NCI-H2227 (cell line): Measurements from ENCODE around the gene DOCK1.

Experiments used
- DNase-seq: peaks from one replicate; lab custom pipeline; 2025; ENCODE audit not compliant: unreplicated experiment; lab: John Stamatoyannopoulos, UW

The DOCK1 gene

DNA sequence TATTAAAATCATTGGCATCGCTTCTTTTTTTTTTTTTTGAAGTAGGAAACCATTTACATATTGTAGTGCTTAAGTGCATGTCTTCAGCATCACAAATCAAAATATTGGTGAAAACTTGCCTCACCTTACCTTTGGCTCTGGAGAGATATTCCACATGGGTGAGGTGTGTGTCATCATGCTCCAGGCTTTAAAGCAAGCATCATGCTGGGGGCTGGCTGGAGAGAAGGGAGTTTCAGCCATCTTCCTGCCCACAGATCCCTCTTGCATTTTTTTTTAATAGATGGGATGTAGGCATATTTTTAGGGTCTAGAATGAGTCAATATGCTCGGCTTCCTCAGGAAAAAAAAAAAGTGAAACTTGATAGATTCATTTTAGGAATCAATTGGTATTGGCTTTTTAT lies 293.5 kb downstream of the DOCK1 start:
- DNase-seq: no peak

DNA sequence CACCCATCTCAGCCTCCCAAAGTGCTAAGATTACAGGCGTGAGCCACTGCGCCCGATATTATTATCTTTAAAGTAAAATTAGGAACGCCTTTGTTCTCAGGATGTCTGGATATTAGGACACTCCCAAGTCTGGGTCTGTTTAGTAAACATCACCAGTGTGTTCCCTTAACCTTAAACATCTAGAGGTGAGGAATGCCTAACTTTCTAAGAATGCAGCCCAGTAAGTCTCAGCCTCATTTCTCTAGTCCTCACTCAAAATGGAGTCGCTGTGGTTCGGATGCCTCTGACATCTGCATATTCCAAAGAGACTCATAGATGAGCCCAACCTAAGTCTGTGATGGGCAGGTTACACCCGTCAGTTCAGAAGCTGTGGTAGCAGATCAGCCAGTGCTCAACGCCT lies 295.4 kb downstream of the DOCK1 start:
- no peak for DNase-seq

- no peak for DNase-seq
Observed at GRCh38 chr10:127203067-127203466, 297.8 kb downstream of the DOCK1 start.

GRCh38 chr10:127207081-127207480 lies 301.9 kb downstream of the DOCK1 start:
- DNase-seq: no peak

- no peak for DNase-seq
Observed at GRCh38 chr10:127210936-127211466, 305.8 kb downstream of the DOCK1 start.

GRCh38 chr10:127215866-127216265 lies 310.6 kb downstream of the DOCK1 start:
- DNase-seq: no peak

DNA sequence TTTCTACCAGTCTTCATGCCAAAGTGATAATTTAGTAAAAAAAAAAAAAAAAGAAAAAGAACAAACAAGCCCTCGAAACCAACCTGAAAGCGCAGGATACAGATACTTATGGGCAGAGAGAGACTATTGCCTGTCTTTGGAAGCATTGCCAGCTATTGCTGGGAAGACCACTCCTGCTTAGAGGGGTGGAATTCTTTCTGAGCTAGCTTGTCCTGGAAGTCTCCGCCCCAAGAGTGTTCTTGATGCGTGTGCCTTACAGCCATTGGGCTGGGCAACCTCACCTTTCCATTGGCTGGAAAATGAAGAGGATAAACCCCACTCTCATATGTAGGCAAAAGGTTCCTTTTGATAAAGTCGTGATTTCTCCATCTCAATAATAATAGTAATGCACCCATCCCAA lies 311.0 kb downstream of the DOCK1 start:
- no peak for DNase-seq

DNA sequence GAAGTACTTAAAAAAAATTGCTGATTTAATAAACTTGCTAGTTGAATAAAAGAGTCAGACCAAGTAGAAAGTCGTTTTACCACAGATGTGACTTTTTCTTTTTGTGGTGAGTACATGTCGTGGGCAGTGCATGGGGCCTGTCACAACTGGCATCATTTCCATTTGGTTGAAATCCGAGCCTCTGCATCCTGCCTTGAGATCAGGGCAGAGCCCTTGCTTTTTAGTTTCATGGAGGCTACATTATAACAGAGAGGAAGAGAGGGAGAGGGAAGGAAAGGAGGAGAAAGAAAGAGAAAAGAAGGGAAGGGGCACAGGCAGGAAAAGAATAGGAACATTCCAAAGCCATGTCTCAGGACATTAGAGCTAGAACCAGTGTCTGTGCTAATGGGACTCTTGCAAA lies 311.6 kb downstream of the DOCK1 start:
- DNase-seq: no peak

- DNase-seq: no peak
Observed at GRCh38 chr10:127218658-127219057, 313.4 kb downstream of the DOCK1 start.

DNA sequence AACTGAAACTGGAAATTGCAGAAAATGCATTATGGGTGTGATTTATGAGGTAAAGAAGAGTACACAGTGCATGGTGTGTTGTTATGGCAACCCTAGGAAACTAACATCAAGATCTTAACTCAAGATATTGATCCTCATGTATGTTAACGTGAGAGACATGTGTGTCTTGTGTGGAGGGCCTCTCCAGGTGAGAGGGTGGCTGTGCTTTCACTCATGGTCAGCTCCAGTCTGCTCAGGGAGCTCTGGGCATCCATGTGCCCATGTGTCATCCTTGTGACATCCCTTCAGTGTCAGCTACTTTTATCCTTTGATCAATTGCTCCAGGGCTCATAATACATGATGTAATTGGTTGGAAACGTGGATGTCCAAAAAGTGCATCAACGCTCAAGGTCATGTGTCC lies 316.1 kb downstream of the DOCK1 start:
- no peak for DNase-seq

GRCh38 chr10:127227027-127227426 lies 321.8 kb downstream of the DOCK1 start:
- DNase-seq: no peak

DNA sequence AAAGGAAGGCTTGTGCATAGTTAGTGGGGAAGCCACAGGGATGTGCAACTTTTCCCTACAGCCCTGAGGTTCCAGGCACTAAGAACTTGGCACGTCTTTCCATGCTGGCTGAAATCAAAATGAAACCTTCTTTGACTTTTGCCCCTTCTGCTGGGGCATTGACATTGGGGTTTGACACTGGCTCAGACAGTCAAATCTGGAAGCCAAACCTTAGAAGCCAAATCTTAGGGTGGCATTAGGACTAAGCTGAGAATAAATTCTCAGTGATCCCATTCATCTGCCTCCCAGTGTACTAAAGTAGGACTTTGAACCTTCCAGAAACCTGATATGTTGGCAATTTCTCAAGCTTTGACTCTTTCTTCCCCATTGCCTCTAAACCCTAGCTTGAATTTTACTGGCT lies 322.4 kb downstream of the DOCK1 start:
- DNase-seq: no peak

- DNase-seq: no peak
Observed at GRCh38 chr10:127228195-127228787, 323.1 kb downstream of the DOCK1 start.

GRCh38 chr10:127234306-127234800 lies 329.1 kb downstream of the DOCK1 start:
- no peak for DNase-seq

DNA sequence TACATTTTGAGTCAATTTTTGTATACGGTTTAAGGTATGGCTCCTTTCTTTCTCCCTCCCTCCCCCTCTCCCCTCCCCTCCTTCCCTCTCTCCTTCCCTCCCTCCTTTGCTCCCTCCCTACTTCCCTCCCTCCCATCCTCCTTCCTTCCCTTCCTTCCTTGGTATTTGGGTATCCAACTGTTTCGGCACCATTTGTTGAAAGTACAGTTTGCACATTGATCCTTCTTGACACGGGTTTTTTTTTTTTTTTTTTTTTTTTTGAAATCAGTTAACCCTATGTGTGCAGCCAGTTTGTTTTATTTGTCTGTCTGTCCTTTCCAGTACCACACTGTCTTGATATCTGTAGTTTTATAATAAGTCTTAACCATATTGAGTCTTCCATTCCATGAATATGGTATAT lies 331.0 kb downstream of the DOCK1 start:
- no peak for DNase-seq

DNA sequence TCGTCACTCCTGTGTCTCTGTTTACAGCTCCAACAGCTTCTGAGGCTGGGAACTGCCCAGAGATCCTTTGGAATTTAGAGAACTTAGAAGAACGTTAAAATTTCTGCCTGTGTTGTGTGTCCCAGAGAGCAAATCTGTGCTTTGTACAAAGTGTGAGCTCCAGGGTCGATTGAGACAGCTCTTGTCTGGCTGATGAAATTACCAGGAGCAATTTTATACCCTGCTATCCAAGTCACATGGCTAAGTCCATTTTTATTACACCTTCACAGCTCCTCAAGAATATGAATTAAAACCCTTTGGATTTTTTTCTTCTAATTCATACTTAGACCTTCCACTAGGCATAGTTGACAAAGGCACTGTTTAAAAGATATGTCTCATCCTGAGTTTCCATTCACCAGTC lies 337.7 kb downstream of the DOCK1 start:
- DNase-seq: no peak

DNA sequence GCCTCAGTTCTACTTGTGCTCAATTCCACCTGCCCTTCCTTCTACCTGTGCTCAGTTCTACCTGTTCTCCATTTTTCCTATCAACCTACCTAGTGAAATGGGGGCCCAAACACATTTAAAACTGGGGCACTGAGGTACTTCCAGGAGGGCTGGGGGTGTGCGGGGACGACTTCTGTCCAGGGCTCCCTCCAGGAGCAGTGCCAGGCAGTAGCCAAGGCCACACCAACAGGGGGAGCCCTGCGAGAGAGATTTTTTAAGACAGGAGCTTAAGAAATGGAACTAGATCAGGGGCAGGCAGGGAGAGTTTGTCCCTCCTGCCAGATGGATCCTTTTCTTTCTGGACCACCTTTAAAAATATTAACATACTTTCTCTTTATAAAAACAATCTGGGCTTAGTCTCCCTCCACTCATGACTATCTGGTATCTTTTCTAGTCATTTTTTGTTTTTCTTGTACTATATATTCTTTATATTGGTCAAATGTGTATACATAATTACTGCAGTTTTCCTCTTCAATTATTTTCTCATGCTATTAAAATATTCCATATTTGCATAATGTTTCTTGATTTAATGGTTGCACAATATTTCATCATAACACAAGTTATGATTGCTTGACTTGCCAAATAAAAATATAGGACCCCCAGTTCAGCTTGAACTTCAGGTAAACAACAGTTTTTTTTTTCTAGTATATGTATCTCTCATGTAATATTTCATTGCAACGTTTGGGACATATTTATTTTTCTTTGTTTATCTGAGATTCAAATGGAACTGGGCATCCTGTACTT lies 338.5 kb downstream of the DOCK1 start:
- peak; percentile 0 for DNase-seq

DNA sequence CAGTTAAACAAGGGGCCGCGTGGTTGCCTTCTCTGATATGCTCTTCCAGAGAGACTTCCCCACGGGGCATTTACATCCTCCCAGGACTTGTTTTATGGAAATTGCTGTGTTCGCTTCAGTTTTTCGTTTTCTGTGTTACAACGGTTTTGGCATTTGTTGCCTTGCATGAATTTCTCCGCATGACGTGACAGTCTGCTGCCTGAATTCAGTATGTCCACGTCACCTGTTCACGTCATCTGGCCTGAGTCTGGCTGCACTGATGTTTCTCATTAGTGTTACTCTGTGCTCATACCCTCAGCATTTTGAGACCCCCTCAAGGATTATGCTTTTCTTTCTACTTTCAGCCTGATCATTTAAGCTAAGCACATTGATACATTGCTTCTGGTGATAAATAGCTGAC lies 340.2 kb downstream of the DOCK1 start:
- no peak for DNase-seq

- DNase-seq: no peak
Observed at GRCh38 chr10:127250031-127250430, 344.8 kb downstream of the DOCK1 start.

DNA sequence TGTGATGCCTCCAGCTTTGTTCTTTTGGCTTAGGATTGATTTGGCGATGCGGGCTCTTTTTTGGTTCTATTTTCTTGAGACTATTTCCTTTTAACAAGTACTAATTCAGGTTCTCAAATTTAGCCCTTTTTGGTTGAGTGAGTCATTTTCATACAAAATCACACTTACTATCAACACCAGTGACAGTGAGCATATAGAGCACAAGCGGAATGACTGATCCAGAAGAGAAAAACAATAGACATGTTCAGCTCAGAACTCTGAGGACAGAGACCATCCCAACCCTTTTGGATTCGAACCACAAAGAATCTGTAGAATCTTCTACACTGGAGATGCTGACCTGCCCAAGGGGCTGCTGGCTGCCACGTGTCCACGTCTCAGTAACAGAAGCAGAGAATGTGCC lies 347.6 kb downstream of the DOCK1 start:
- no peak for DNase-seq

- DNase-seq: no peak
Observed at GRCh38 chr10:127254276-127254675, 349.0 kb downstream of the DOCK1 start.

- DNase-seq: no peak
Observed at GRCh38 chr10:127257395-127257794, 352.2 kb downstream of the DOCK1 start.
